ENCODE data around the gene MEGF10.

GRCh38 chr5:127409246-127409917 lies 118.8 kb downstream of the MEGF10 start:
- no peak for TF ChIP-seq POLR2AphosphoS5 (IDR thresholded peaks at IDR 0.05; ENCODE audit: borderline replicate concordance, low read depth, low read length)
- no peak for TF ChIP-seq EZH2 (IDR thresholded peaks at IDR 0.05)
- TF ChIP-seq FOXP2 (optimal IDR thresholded peaks at IDR 0.05; ENCODE audit: control extremely low read depth, extremely low read length, insufficient read depth) = no peak

Measured in SK-N-MC (cell line).